K562 (cell line): ENCODE data around the gene MPZL1. TPM values are rescaled to one million over a fixed set of nuclear protein-coding genes. Genes with fewer than 3 reads are reported as not detected.
A peak's percentile ranks its signal among the peaks of the same experiment; 100 is the strongest.

Source experiments
- CSDE1 ChIP-seq, 2 experiments: fragments of 450-650 bp; IDR thresholded peaks; 2 replicates each; pipeline ENCODE4 v1.6.1; 2016; ENCODE audit warnings: mild to moderate bottlenecking in 1 of 2
- DEAF1 ChIP-seq: fragments of 450-650 bp; formaldehyde crosslinking; IDR thresholded peaks from 2 replicates; pipeline ENCODE4 v1.4.0; 2020; ENCODE audit warnings: mild to moderate bottlenecking, moderate library complexity
- FOXA3 ChIP-seq, 2 experiments: fragments of 450-650 bp in 1 of 2; sonication (generic) in 1 of 2; formaldehyde crosslinking; IDR thresholded peaks in 1 of 2; conservative IDR thresholded peaks in 1 of 2; 2 replicates each; pipeline versions ENCODE4 v1.4.0 to v1.8.0; 2020 to 2022; ENCODE audit warnings: mild to moderate bottlenecking in 2 of 2, missing genetic modification reagents in 1 of 2
- HLTF ChIP-seq: fragments of 450-650 bp; IDR thresholded peaks from 2 replicates; pipeline ENCODE4 v1.6.1; 2016
- JUNB ChIP-seq: fragments of 450-650 bp; formaldehyde crosslinking; conservative IDR thresholded peaks from 2 replicates; pipeline ENCODE4 v1.4.0; 2020; ENCODE audit warnings: mild to moderate bottlenecking
- KAT2B ChIP-seq: IDR thresholded peaks from one replicate; pipeline ENCODE4 v1.6.1; 2012; ENCODE audit warnings: low read depth, mild to moderate bottlenecking, control low read depth, inconsistent platforms, low read length, moderate library complexity
- MTA1 ChIP-seq: fragments of 450-650 bp; IDR thresholded peaks from 2 replicates; pipeline ENCODE4 v1.6.1; 2017; ENCODE audit warnings: borderline replicate concordance
- NBN ChIP-seq: fragments of 450-650 bp; IDR thresholded peaks from 2 replicates; pipeline ENCODE4 v1.6.1; 2016; ENCODE audit warnings: low read depth, mild to moderate bottlenecking
- NR2F6 ChIP-seq: fragments of 450-650 bp; formaldehyde crosslinking; IDR thresholded peaks from 2 replicates; pipeline ENCODE4 v1.4.0; 2020; ENCODE audit warnings: mild to moderate bottlenecking
- PBX2 ChIP-seq, 2 experiments: IDR thresholded peaks in 1 of 2; conservative IDR thresholded peaks in 1 of 2; 2 replicates each; pipeline ENCODE4 v1.6.1; 2016; ENCODE audit warnings: low read depth in 2 of 2, mild to moderate bottlenecking in 1 of 2, missing compliant biosample characterization in 1 of 2, missing genetic modification characterization in 1 of 2, moderate library complexity in 1 of 2
- PHF21A ChIP-seq: fragments of 450-650 bp; IDR thresholded peaks from 2 replicates; pipeline ENCODE4 v1.6.1; 2017; ENCODE audit warnings: low read depth, borderline replicate concordance
- PML ChIP-seq: IDR thresholded peaks from 2 replicates; pipeline ENCODE4 v1.6.1; 2012; ENCODE audit warnings: low read length, inconsistent platforms
- SETDB1 ChIP-seq: IDR thresholded peaks from one replicate; pipeline ENCODE4 v1.6.1; 2012; ENCODE audit warnings: low read length, control low read depth, inconsistent platforms
- SP2 ChIP-seq: IDR thresholded peaks from 2 replicates; pipeline ENCODE4 v1.6.1; 2011; ENCODE audit warnings: mild to moderate bottlenecking, low read depth, low read length, moderate library complexity; ENCODE audit not compliant: poor library complexity, severe bottlenecking; ENCODE audit errors: extremely low read depth
- TARDBP ChIP-seq: fragments of 450-650 bp; IDR thresholded peaks from 2 replicates; pipeline ENCODE4 v1.6.1; 2016
- THAP12 ChIP-seq: fragments of 250-450 bp; sonication (Bioruptor Pico); IDR thresholded peaks from 2 replicates; pipeline ENCODE4 v1.9.0; 2021; ENCODE audit warnings: mild to moderate bottlenecking, inconsistent platforms
- XRCC3 ChIP-seq: fragments of 450-650 bp; IDR thresholded peaks from 2 replicates; pipeline ENCODE4 v1.6.1; 2017; ENCODE audit warnings: mild to moderate bottlenecking, moderate library complexity
- ZEB2 ChIP-seq: fragments of 450-650 bp; IDR thresholded peaks from 2 replicates; pipeline ENCODE4 v1.6.1; 2016
- ZNF780A ChIP-seq: fragments of 250-450 bp; sonication (Bioruptor Pico); IDR thresholded peaks from 2 replicates; pipeline ENCODE4 v1.5.0; 2021; ENCODE audit warnings: mild to moderate bottlenecking
- polyA plus RNA-seq, 8 experiments: library from polyadenylated mRNA; depleted of rRNA in 4 of 8; stranded (reverse) in 5 of 8; unstranded in 3 of 8; fragments of >200 nt; fragmentation: Nextera tagmentation in 2 of 8; fragmentation: Illumina TruSeq in 1 of 8; extraction: Ambion mirVana in 2 of 8; extraction: Trizol in 1 of 8; gene quantifications; 2 replicates each; pipeline versions ENCODE4 v1.2.1 to v1.2.3, GENCODE V29; 2011 to 2014; ENCODE audit warnings: inconsistent platforms in 1 of 8, missing spikeins in 1 of 8
- total RNA-seq, 7 experiments: library from RNA; depleted of rRNA in 6 of 7; stranded (reverse); fragments of >200 nt in 6 of 7; fragmentation: Illumina TruSeq in 2 of 7; extraction: Trizol in 2 of 7; gene quantifications; 2 replicates each; pipeline versions ENCODE4 v1.2.1 to v1.2.3, GENCODE V29; 2011 to 2021; ENCODE audit warnings: low replicate concordance in 1 of 7

Gene MPZL1
- total and polyA plus RNA-seq, 9 of the 15 experiments (the other 6 are each of a cell fraction or from before 2014, with no cell fraction given) = 14.5 to 153 (median 66.5) TPM

GRCh38 chr1:167715157-167715999 lies 6.4 kb upstream of the MPZL1 start (continued):
- TF ChIP-seq PBX2 (CRISPR knock-in tag; IDR thresholded peaks at IDR 0.05; ENCODE audit: low read depth) (no peak), PBX2 (tag; conservative IDR thresholded peaks at IDR 0.05; ENCODE audit: low read depth) (no peak; the same call in 1 of the 2 replicates), NBN (peak; percentile 95; the same call in 1 of the 2 replicates), KAT2B (no peak), JUNB (CRISPR knock-in tag) (peak; percentile 28; the same call in 1 of the 2 replicates), SETDB1 (no peak), ZNF780A (CRISPR knock-in tag) (0 out of 2 replicates have a peak, but pooled peaks have one; percentile 14), DEAF1 (CRISPR knock-in tag) (peak; percentile 74), XRCC3 (no peak), PML (no peak; the same call in 1 of the 2 replicates), ZEB2 (0 out of 2 replicates have a peak, but pooled peaks have one; percentile 53), SP2 (no peak), FOXA3 (CRISPR knock-in tag; conservative IDR thresholded peaks at IDR 0.05 in 1 of 2, IDR thresholded peaks at IDR 0.05 in 1 of 2) (0 out of 4 replicates have a peak, but pooled peaks of 1 of the 2 experiments have one; percentile 11), HLTF (peak; percentile 80; the same call in 1 of the 2 replicates), PHF21A (peak; percentile 64; the same call in 1 of the 2 replicates), TARDBP (peak; percentile 57; the same call in 1 of the 2 replicates), MTA1 (no peak; the same call in 1 of the 2 replicates), NR2F6 (0 out of 2 replicates have a peak, but pooled peaks have one; percentile 11), THAP12 (CRISPR knock-in tag) (0 out of 2 replicates have a peak, but pooled peaks have one; percentile 42), CSDE1 (IDR thresholded peaks at IDR 0.05) (peak in 1 of 2 experiments; percentile 86; a peak in 2 of 4 replicates)
